ENCODE measurements around the gene CDC25A.

DNA sequence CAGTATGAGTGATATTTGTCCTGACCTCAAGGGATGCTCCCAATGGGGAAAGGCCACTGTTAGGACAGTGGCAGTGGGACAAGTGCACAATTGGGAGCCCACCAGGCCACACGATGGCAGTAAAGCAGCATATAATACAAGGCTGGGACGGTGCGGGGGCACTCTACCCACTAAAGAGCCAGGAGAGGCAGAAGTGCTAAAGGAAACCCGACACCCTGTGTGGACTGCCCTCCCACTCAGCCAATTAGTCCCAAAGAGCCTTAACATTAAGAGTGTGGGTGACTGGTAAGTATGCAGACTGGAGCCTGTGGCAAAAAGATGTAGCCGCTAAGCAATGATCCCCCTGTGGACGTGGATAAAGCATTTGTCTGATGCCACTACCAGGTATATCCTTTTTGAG lies 44.5 kb upstream of the CDC25A start:
- TF ChIP-seq, protein P1, sequence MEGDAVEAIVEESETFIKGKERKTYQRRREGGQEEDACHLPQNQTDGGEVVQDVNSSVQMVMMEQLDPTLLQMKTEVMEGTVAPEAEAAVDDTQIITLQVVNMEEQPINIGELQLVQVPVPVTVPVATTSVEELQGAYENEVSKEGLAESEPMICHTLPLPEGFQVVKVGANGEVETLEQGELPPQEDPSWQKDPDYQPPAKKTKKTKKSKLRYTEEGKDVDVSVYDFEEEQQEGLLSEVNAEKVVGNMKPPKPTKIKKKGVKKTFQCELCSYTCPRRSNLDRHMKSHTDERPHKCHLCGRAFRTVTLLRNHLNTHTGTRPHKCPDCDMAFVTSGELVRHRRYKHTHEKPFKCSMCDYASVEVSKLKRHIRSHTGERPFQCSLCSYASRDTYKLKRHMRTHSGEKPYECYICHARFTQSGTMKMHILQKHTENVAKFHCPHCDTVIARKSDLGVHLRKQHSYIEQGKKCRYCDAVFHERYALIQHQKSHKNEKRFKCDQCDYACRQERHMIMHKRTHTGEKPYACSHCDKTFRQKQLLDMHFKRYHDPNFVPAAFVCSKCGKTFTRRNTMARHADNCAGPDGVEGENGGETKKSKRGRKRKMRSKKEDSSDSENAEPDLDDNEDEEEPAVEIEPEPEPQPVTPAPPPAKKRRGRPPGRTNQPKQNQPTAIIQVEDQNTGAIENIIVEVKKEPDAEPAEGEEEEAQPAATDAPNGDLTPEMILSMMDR (IDR thresholded peaks at IDR 0.05), result peak; percentile 90
- TF ChIP-seq ZFX (IDR thresholded peaks at IDR 0.05; ENCODE audit: borderline replicate concordance), result no peak
